Measurements from ENCODE around the gene CETP.

CETP gene

GRCh38 chr16:56961851-56962281, at the start of gene CETP:
Gene CETP (plus strand): TSS chr16:56961950. CDS start chr16:56961980, 30 bp downstream.
- no peak for DNase-seq (ENCODE audit: low read depth)

DNA sequence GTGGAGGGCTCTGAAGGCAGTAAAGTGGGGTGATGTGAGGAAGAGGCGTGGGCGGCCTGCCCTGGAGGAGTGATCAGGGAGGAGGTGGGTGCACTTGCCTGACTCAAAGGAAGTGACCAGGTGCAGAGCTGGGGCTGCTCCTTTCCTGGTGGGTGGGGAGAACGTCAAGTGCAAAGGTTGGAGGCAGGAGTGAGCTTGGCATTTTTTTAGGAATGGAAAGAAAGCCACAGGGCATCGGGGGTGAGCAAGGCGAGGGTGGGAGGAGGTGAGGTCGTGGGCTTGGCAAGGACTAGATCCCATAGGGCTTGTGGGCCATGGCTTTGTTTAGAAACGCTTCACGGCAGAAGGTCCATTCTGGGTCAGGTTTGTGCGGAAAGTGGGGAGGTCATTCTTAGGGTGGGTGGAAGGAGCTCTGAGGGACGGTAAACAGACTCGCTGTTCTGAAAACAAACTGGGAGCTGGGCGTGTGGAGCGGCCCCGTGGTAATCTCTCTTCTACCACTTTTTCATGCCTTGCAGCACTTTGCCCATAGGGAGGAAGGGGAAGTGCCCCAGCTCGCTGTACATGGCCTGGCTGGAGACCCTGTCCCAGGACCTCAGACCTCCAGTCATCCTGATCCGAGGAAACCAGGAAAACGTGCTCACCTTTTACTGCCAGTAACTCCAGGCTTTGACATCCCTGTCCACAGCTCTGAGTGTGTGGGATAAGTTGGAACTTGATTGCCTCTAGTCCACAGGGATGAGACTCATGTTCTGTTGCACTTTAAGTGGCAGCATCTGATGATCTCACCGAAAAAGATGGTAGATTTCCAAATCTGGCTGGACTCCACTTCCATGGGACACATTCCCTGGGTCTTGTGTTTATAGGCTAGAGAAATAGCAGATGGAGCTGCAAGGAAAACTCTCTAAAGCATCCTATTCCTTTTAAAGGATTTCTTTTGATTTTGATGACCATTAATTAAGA, 48.7 kb upstream of the CETP start:
- DNase-seq (ENCODE audit: low read depth) = peak; percentile 84

- no peak for DNase-seq (ENCODE audit: low read depth)
Observed at GRCh38 chr16:56914896-56915295, 46.9 kb upstream of the CETP start.

DNA sequence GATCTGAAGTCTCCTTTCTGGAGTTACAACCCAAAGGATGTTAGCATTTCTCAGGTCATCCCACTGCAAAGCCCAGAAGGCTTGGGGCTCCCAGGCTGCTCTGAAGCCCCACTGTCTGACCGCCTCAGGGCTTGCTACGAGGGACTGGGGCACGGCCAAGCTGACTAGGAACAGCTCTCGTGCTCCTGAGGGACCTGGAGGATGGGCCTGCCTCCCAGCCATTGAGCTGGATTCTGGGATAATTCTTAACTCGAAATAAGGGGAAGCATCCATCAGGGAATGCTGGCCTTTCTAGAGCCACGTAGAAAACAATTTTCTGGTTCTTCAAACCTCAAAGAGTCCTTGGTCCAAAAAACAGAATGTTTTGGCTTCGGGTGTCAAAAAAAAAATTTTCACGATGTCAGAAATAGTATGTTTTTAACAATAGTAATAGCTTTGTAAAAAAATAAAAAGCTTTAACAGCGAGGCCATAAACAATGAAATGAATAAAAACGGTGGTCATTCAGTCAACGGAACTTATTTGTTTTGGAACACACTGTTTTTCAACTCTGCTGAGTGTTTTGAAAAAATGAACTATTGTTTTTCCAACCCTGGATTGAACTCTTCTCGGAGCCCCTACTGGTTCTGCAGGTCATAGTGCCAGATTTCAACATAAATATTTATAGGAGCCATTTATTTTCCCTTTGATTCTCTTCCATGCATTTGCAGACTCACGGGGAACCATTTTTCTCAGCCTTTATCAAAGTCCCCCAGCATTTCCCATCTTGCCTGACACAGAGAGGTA, 46.2 kb upstream of the CETP start:
- DNase-seq (ENCODE audit: low read depth) = peak; percentile 42

GRCh38 chr16:56916571-56917403, 45.0 kb upstream of the CETP start:
- DNase-seq (ENCODE audit: low read depth) = no peak

DNA sequence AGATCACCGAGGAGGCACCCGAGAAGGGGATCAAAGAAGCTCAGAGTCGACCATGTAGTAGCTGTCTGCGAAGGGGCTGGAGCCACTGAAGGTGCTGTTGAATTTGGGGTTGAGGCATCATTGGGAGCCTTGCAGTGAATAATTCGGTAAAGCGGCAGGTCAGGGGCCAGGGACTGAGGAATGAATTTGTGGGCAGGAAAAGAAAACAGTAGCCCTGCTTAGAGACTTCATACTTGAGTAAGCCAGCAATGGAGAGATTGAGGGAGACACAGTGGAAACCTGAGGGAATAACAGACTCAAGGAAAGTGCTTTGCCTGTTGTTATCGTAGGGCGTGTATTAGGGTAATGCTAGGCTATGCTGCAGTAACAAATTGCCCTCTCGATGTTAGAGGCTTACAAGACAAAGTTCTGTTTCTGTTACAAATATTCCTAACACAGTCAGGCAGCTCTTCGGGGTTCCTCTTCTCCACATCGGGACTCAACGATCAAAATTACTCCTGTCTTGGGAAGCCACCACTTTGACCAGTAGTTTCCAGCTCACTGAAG, 43.2 kb upstream of the CETP start:
- DNase-seq (ENCODE audit: low read depth) = no peak

DNA sequence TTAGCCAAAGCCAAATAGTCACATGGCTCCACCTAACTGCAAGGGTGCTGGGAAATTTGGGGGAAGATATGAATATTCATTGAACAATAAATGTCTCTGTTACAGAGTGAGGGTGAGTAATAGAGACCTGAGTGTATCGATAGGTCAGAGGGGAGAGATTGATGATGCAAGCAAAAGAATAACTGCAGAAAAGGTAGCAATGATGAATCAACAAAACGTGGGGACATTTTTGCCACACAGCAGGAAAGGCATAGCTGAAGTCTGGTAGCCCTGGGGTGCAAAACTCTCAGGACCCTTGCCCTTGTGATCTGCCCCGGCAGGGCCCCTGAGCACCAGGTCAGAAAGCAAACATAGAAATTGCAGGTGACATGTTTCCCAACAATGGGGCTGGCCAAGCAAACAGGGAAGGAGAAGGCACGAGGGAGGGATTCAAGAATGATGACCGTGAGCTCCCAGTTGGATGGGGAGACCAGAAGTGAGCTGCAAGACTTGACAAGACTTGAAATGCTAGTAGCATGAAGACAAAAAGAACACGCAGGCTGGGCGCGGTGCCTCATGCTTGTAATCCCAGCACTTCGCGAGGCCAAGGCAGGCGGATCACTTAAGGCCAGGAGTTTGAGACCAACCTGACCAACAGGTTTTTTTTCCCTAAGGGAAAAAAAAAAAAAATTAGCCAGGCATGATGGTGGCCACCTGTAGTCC, 42.5 kb upstream of the CETP start:
- DNase-seq (ENCODE audit: low read depth) = no peak

DNA sequence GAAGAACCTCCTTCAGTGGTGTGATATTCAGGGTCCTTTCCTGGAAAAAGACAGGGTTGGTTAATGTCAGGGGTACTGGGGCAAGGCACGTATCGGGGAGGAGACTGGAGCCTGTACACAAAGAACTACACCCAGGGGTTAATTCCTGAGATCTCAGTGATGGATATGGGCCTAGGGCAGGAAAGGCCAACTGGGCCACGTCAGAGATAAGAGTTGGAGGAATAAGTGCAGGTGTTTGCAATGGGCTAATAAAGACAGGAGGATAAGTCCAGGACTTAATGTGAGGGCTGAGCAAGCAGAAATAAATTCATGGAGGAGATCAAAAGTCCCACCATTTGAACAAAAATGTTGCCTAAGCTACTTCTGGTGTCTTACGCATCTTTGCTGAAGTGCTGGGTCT, 40.2 kb upstream of the CETP start:
- DNase-seq (ENCODE audit: low read depth) = no peak

- no peak for DNase-seq (ENCODE audit: low read depth)
Observed at GRCh38 chr16:56923481-56924091, 38.2 kb upstream of the CETP start.

- no peak for DNase-seq (ENCODE audit: low read depth)
Observed at GRCh38 chr16:56927471-56927870, 34.3 kb upstream of the CETP start.

GRCh38 chr16:56929639-56930038, 32.1 kb upstream of the CETP start:
- no peak for DNase-seq (ENCODE audit: low read depth)

- no peak for DNase-seq (ENCODE audit: low read depth)
Observed at GRCh38 chr16:56930486-56931270, 31.1 kb upstream of the CETP start.

GRCh38 chr16:56931271-56931891, 30.4 kb upstream of the CETP start:
- no peak for DNase-seq (ENCODE audit: low read depth)

GRCh38 chr16:56931892-56932720, 29.6 kb upstream of the CETP start, which contains the start of gene HERPUD1:
Gene HERPUD1 (plus strand): TSS chr16:56932142. CDS start chr16:56932245, 103 bp downstream.
- peak; percentile 94 for DNase-seq (ENCODE audit: low read depth)

DNA sequence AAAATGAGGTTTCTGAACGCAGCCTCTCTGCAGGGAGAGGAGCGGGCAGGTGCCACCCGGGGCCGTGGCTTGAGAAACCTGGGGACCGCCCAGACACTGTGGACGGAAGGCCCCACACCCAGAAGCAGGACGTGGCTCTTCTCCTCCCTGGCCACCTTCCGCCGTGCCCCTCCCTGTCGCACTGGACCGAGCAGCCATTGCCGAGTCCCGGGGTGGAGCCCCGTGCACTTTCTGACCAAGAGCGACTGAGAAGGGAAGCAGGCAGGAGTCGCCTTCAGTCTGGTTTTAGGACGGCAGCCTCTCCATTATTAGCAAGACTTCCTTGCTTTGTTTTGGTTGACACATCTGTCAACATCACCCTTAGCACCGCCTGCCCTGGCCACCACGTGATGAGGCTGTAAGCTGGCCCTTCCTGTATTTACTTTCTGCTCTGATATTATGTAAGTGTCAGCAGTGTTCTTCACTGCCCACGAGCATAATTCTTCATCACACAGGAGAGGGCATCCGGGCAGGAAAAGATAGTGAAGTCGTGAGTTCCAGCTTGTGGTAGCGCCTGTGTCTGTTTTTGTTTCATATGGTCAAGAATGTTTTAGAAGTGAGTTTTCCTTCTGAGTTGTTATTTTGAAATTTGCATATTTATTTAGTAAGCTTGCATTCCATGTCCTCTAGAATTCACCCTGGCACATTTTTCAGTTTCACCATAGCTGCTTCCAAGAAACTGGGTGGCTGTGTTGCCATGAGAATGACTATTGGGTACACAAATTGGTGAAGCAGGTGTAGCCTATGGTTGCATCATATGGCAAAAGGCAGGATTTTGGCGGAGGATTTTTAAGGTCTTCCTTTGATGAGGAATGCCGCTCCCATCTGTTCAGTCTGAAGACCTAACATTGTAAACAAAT, 28.8 kb upstream of the CETP start:
- peak; percentile 69 for DNase-seq (ENCODE audit: low read depth)

DNA sequence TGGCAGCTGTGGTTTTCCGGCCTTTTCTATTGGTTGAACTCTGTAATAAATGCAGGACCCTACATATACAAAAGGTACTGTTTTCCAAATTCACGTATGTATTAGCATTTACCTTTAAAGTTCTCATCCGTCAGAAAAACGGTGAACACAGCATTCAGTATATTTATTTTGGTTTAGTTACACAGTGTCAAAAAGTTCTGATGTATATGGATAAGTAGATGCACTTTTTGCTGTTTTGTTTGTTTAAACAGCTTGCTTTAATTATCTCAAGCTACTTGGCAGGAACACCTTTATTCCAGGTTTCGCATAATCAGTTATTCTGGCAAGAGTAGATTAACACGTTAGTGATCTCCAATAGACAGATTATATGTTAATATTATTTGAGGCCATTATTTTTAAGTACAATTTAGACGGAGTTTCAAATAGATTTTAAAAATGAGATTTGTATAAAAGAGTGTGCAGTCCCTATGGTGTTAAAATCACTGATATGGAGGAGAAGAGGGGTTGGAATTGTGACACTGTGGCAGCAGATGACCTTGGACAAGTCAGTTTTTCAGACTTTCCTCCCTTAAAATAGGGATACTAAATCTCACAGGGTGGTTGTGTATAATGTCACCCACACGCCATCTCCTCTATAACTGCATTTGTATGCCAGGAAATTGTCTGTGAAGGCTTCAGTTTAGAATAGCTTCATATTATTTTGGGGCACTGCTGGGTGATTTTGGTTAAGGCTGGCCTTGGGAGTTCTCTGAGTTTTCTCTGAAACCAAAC, 27.7 kb upstream of the CETP start:
- DNase-seq (ENCODE audit: low read depth) = no peak

Measured in stromal cell of bone marrow (primary cell).